Measurements from ENCODE around the gene PI4KB.
A peak's percentile ranks its signal among the peaks of the same experiment; 100 is the strongest.
"Not testable (repeated sequence)": the region's sequence is repeated elsewhere in the genome, so short reads cannot be mapped to it uniquely, and the experiment has no call there.

The PI4KB gene

GRCh38 chr1:151352021-151352718, 25.0 kb upstream of the PI4KB start:
- H3K27ac ChIP-seq: no peak overlapping the region
- TF ChIP-seq CTCF (conservative IDR thresholded peaks at IDR 0.05): no peak

- H3K27ac ChIP-seq: not testable (repeated sequence)
These were observed 23.1 kb upstream of the PI4KB start for GRCh38 chr1:151350323-151350722.

- TF ChIP-seq CTCF (conservative IDR thresholded peaks at IDR 0.05): no peak
- peak overlapping the region; percentile 88 for H3K27ac ChIP-seq
These were observed 20.5 kb upstream of the PI4KB start for GRCh38 chr1:151347523-151348246.

- TF ChIP-seq CTCF (conservative IDR thresholded peaks at IDR 0.05): no peak
- peak within 1 kb of the TSS; percentile 88 for H3K27ac ChIP-seq
These were observed 19.7 kb upstream of the PI4KB start, which contains the start of gene RFX5 for GRCh38 chr1:151346769-151347522. Gene RFX5 (minus strand): TSS chr1:151347252. CDS start chr1:151346320, 932 bp downstream.

- H3K27ac ChIP-seq: peak overlapping the region; percentile 88
- no peak for TF ChIP-seq CTCF (conservative IDR thresholded peaks at IDR 0.05)
These were observed 19.0 kb upstream of the PI4KB start for GRCh38 chr1:151346082-151346768.

GRCh38 chr1:151344291-151344690, 17.1 kb upstream of the PI4KB start:
- TF ChIP-seq CTCF (conservative IDR thresholded peaks at IDR 0.05): no peak
- H3K27ac ChIP-seq: no peak overlapping the region

- no peak overlapping the region for H3K27ac ChIP-seq
These were observed 16.4 kb upstream of the PI4KB start for GRCh38 chr1:151343587-151343986.

More at GRCh38 chr1:151343587-151343986, 16.4 kb upstream of the PI4KB start:
- TF ChIP-seq CTCF (conservative IDR thresholded peaks at IDR 0.05): no peak
